MM.1S (cell line): ENCODE data around the gene CDC42.

Experiments
- DNase-seq: peaks from one replicate; pipeline ENCODE4 v3.0.0-alpha.2; 2015
- H2AFZ ChIP-seq: fragments of 300-600 bp; sonication (generic); 2 replicates; pipeline ENCODE4 v1.6.0; 2016; ENCODE audit warnings: antibody characterized with exemption, low read length
- H3F3A ChIP-seq: fragments of 300-600 bp; sonication (generic); 2 replicates; pipeline ENCODE4 v1.6.1; 2016; ENCODE audit warnings: mild to moderate bottlenecking, antibody characterized with exemption, low read length, moderate library complexity, mixed read lengths; ENCODE audit not compliant: insufficient read depth
- H3K27ac ChIP-seq: fragments of 300-600 bp; sonication (generic); 2 replicates; pipeline ENCODE4 v1.5.1; 2016; ENCODE audit warnings: mild to moderate bottlenecking, low read length
- H3K27me3 ChIP-seq: fragments of 300-600 bp; sonication (generic); replicated peaks from 2 replicates; pipeline ENCODE4 v1.6.0; 2016; ENCODE audit warnings: low read length; ENCODE audit not compliant: insufficient read depth
- H3K36me3 ChIP-seq: fragments of 300-600 bp; sonication (generic); replicated peaks from 2 replicates; pipeline ENCODE4 v1.6.1; 2016; ENCODE audit warnings: mild to moderate bottlenecking, low read length, mixed read lengths; ENCODE audit not compliant: insufficient read depth
- H3K4me1 ChIP-seq: fragments of 300-600 bp; sonication (generic); 2 replicates; pipeline ENCODE4 v1.6.1; 2016; ENCODE audit warnings: low read length, mixed read lengths
- H3K4me2 ChIP-seq: fragments of 300-600 bp; sonication (generic); 2 replicates; pipeline ENCODE4 v1.6.0; 2016; ENCODE audit warnings: low read depth, low read length
- H3K4me3 ChIP-seq: fragments of 300-600 bp; sonication (generic); 2 replicates; pipeline ENCODE4 v1.5.1; 2016; ENCODE audit warnings: low read length, mixed read lengths
- H3K79me2 ChIP-seq: fragments of 300-600 bp; sonication (generic); 2 replicates; pipeline ENCODE4 v1.6.1; 2016; ENCODE audit warnings: mixed run types, low read length, mixed read lengths
- H3K9ac ChIP-seq: fragments of 300-600 bp; sonication (generic); 2 replicates; pipeline ENCODE4 v1.6.1; 2016; ENCODE audit warnings: low read length, mixed read lengths
- H3K9me2 ChIP-seq: fragments of 300-600 bp; sonication (generic); replicated peaks from 2 replicates; pipeline ENCODE4 v1.6.1; 2016; ENCODE audit warnings: mild to moderate bottlenecking, low read length, mixed read lengths; ENCODE audit not compliant: insufficient read depth
- H3K9me3 ChIP-seq: fragments of 300-600 bp; sonication (generic); replicated peaks from 2 replicates; pipeline ENCODE4 v1.6.1; 2016; ENCODE audit warnings: mild to moderate bottlenecking, low read length, mixed read lengths; ENCODE audit not compliant: insufficient read depth
- H4K20me1 ChIP-seq: fragments of 300-600 bp; sonication (generic); 2 replicates; pipeline ENCODE4 v1.6.1; 2016; ENCODE audit warnings: mild to moderate bottlenecking, low read length, moderate library complexity, mixed read lengths; ENCODE audit not compliant: insufficient read depth
- EZH2 ChIP-seq: fragments of 300-600 bp; sonication (generic); optimal IDR thresholded peaks from 2 replicates; pipeline ENCODE3; 2017; ENCODE audit warnings: low read depth, mild to moderate bottlenecking, antibody characterized with exemption, low read length, mixed read lengths
- EZH2phosphoT487 ChIP-seq: fragments of 300-600 bp; sonication (generic); IDR thresholded peaks from 2 replicates; pipeline ENCODE4 v1.6.1; 2018; ENCODE audit warnings: antibody characterized with exemption, low read length
- TF ChIP-seq, protein P1 (sequence below): fragments of 300-600 bp; sonication (generic); IDR thresholded peaks from 2 replicates; pipeline ENCODE4 v1.5.1; 2016; ENCODE audit warnings: antibody characterized with exemption, low read length, mixed read lengths

The CDC42 gene

DNA sequence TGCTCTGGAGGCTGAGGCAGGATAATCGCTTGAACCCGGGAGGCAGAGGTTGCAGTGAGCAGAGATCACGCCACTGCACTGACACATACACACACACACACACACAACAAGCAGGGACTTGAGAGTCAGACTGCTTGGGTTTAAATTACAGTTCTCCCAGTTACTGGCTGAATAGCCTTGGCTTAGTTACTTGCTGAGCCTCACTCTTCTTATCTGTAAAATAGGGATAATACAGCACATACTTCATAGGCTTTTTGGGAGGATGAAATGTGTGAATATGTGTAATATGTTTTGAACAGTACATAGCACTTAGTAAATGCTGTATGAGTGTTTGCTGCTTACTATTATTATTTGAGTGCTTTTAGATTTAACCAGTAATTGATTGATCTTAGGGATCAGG, 23.8 kb downstream of the CDC42 start:
- Histone ChIP-seq H2AFZ (no peak overlapping the region), H3K4me3 (no peak overlapping the region), H3K79me2 (peaks cover 99% of the 10 kb centered on the region), H3K9me3 (no peaks in the 10 kb centered on the region), H3F3A (no peaks in the 10 kb centered on the region), H3K27me3 (no peaks in the 10 kb centered on the region), H3K4me2 (no peak overlapping the region), H4K20me1 (peaks cover 64% of the 10 kb centered on the region), H3K36me3 (no peaks in the 10 kb centered on the region; the same call in 1 of the 2 replicates), H3K9ac (no peak overlapping the region), H3K27ac (no peak overlapping the region), H3K4me1 (peaks cover 14% of the 10 kb centered on the region), H3K9me2 (no peaks in the 10 kb centered on the region)
- DNase-seq: no peak
- TF ChIP-seq, protein P1, sequence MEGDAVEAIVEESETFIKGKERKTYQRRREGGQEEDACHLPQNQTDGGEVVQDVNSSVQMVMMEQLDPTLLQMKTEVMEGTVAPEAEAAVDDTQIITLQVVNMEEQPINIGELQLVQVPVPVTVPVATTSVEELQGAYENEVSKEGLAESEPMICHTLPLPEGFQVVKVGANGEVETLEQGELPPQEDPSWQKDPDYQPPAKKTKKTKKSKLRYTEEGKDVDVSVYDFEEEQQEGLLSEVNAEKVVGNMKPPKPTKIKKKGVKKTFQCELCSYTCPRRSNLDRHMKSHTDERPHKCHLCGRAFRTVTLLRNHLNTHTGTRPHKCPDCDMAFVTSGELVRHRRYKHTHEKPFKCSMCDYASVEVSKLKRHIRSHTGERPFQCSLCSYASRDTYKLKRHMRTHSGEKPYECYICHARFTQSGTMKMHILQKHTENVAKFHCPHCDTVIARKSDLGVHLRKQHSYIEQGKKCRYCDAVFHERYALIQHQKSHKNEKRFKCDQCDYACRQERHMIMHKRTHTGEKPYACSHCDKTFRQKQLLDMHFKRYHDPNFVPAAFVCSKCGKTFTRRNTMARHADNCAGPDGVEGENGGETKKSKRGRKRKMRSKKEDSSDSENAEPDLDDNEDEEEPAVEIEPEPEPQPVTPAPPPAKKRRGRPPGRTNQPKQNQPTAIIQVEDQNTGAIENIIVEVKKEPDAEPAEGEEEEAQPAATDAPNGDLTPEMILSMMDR: no peak
- TF ChIP-seq EZH2phosphoT487: no peak
- TF ChIP-seq EZH2: no peak

DNA sequence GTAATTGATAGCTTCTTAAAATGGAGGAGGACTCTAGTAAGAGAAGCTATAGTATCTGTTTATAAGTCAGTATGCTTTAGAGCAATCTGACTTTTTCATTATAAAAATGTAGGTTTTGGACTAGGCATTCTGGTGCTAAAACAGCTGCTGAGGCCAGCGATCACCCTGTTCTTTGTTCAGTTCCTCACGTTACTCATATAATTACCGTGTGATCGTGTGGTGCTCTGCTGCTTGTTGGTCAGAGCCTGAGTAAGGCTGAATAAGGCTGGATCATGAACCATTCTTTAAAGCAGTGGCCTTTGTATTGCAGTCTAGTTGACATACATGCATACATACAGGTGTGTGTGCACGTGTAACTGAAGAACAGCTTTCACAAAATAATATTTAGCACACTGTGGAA, 25.2 kb downstream of the CDC42 start:
- Histone ChIP-seq H3K4me1 (peaks cover 14% of the 10 kb centered on the region), H3K4me2 (no peak overlapping the region), H3K27me3 (no peaks in the 10 kb centered on the region), H3K27ac (no peak overlapping the region), H4K20me1 (peaks cover 53% of the 10 kb centered on the region), H3F3A (no peaks in the 10 kb centered on the region), H3K36me3 (0 out of 2 replicates have a peak, but pooled peaks cover 8% of the 10 kb centered on the region), H3K9ac (no peak overlapping the region), H3K79me2 (peaks cover 99% of the 10 kb centered on the region), H3K9me3 (no peaks in the 10 kb centered on the region), H2AFZ (no peak overlapping the region), H3K4me3 (no peak overlapping the region), H3K9me2 (no peaks in the 10 kb centered on the region)
- TF ChIP-seq EZH2phosphoT487 (no peak), EZH2 (no peak)
- TF ChIP-seq, protein P1: no peak
- DNase-seq: no peak

DNA sequence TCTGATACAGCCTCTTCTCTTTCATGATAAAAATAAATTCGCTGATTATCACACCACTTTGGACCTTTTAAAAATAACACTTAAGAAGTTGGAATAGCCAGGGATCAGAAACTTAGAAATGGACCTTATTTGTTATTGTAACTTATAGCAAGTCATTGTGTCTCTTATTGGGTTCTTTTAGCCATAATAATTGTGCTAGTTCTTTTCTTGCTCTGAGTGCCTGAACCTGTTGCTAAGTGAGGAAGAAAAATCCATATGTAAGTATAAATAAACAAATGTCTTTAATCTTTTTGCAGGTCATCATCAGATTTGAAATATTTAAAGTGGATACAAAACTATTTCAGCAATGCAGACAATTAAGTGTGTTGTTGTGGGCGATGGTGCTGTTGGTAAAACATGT, 25.6 kb downstream of the CDC42 start:
- no peak overlapping the region for H2AFZ ChIP-seq
- no peak overlapping the region for H3K9ac ChIP-seq
- H3K9me3 ChIP-seq: no peaks in the 10 kb centered on the region
- H3K27me3 ChIP-seq: no peaks in the 10 kb centered on the region
- H3K4me1 ChIP-seq: peaks cover 14% of the 10 kb centered on the region
- H3K9me2 ChIP-seq: no peaks in the 10 kb centered on the region
- TF ChIP-seq, protein P1: no peak
- H3K4me2 ChIP-seq: no peak overlapping the region
- DNase-seq: no peak
- no peak overlapping the region for H3K27ac ChIP-seq
- no peak overlapping the region for H3K4me3 ChIP-seq
- H4K20me1 ChIP-seq: peaks cover 51% of the 10 kb centered on the region
- peaks cover 96% of the 10 kb centered on the region for H3K79me2 ChIP-seq
- no peaks in the 10 kb centered on the region for H3F3A ChIP-seq
- 0 out of 2 replicates have a peak, but pooled peaks cover 8% of the 10 kb centered on the region for H3K36me3 ChIP-seq
